HG03571 (cell line): ENCODE data around the gene CDH26.

Source experiments
- ATAC-seq: cut with Tn5 transposase; IDR thresholded peaks from one replicate; pipeline ENCODE4 v1.9.1; 2021; ENCODE audit not compliant: unreplicated experiment

Gene CDH26

GRCh38 chr20:59977086-59977485 lies 18.9 kb downstream of the CDH26 start:
- no peak for ATAC-seq

- no peak for ATAC-seq
Measured at GRCh38 chr20:59983076-59983475, 24.9 kb downstream of the CDH26 start.

- ATAC-seq, result no peak
Measured at GRCh38 chr20:59984541-59984940, 26.3 kb downstream of the CDH26 start.

- ATAC-seq, result no peak
Measured at GRCh38 chr20:59985164-59985563, 26.9 kb downstream of the CDH26 start.

GRCh38 chr20:59985864-59986263 lies 27.6 kb downstream of the CDH26 start:
- ATAC-seq, result no peak

GRCh38 chr20:59987135-59987534 lies 28.9 kb downstream of the CDH26 start:
- ATAC-seq, result no peak

GRCh38 chr20:59988141-59988540 lies 29.9 kb downstream of the CDH26 start:
- no peak for ATAC-seq

GRCh38 chr20:59992526-59993084 lies 34.4 kb downstream of the CDH26 start:
- ATAC-seq, result no peak

GRCh38 chr20:59993736-59994430 lies 35.7 kb downstream of the CDH26 start:
- no peak for ATAC-seq

GRCh38 chr20:59994697-59995122 lies 36.5 kb downstream of the CDH26 start:
- ATAC-seq, result no peak

- no peak for ATAC-seq
Measured at GRCh38 chr20:59996108-59996507, 37.9 kb downstream of the CDH26 start.

- no peak for ATAC-seq
Measured at GRCh38 chr20:59997896-59998295, 39.7 kb downstream of the CDH26 start.

GRCh38 chr20:59999502-59999901 lies 41.3 kb downstream of the CDH26 start:
- ATAC-seq, result no peak

GRCh38 chr20:60000271-60001042 lies 42.2 kb downstream of the CDH26 start:
- ATAC-seq, result no peak

GRCh38 chr20:60001108-60001507 lies 42.9 kb downstream of the CDH26 start:
- ATAC-seq, result no peak

- ATAC-seq, result no peak
Measured at GRCh38 chr20:60003776-60004175, 45.6 kb downstream of the CDH26 start.

GRCh38 chr20:60006261-60006660 lies 48.0 kb downstream of the CDH26 start:
- no peak for ATAC-seq

- no peak for ATAC-seq
Measured at GRCh38 chr20:60007464-60007863, 49.2 kb downstream of the CDH26 start.

- no peak for ATAC-seq
Measured at GRCh38 chr20:60008130-60008808, 50.0 kb downstream of the CDH26 start.

GRCh38 chr20:60009318-60009717 lies 51.1 kb downstream of the CDH26 start:
- no peak for ATAC-seq

- ATAC-seq, result no peak
Measured at GRCh38 chr20:60009826-60010616, 51.8 kb downstream of the CDH26 start.
